ENCODE results near the gene NEDD9.

NEDD9 gene

DNA sequence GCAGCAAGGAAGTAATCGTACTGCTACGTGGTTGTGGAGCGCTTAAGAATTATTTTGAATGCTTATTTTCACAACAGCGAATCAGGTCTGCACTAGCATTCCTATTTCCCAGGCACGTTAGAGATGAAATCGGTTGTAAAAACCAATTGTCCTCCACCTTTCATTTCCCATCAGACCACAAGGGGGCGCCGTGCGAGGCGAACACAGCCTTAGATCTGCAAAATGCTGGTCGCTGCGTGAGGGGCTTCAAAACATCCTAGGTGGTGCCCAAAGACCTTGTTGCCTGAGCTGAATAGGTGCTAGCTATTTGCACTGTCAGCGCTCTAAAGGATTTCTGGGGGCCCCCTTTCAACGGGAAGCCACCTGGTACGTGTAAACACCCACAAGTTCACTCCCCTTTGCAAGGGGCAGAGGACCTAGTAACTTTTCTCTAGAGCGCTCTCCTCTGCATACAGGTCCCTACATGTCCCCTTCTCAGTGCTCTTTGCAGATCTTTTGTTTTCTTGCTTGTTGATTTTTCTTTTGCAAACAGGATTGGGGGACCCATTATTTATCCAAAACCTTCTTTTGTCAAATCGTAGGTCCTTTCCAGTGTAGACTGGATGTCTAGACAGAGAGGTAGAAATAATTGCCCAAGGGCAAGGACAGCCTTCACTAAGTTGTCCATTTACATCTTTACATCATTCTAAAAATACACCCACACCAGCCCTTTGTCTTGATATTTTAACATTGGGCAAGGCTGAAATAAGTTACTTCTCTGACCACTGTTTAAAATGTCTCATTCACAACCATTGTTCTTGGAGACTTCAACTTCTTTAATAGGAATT lies 59.8 kb downstream of the NEDD9 start:
- DNase-seq: peak; percentile 19

DNA sequence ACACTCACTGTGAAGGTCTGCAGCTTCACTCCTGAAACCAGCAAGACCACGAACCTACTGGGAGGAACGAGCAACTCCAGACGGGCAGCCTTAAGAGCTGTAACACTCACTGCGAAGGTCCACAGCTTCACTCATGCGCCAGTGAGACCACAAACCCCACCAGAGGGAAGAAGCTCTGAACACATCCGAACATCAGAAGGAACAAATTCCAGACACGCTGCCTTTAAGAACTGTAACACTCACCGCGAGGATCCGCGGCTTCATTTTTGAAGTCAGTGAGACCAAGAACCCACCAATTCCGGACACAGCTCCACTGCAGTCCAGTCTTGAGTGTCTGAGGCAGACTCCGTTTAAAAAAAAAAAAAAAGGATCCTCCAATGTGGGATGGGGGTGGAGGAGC lies 60.5 kb downstream of the NEDD9 start:
- DNase-seq: no peak

DNA sequence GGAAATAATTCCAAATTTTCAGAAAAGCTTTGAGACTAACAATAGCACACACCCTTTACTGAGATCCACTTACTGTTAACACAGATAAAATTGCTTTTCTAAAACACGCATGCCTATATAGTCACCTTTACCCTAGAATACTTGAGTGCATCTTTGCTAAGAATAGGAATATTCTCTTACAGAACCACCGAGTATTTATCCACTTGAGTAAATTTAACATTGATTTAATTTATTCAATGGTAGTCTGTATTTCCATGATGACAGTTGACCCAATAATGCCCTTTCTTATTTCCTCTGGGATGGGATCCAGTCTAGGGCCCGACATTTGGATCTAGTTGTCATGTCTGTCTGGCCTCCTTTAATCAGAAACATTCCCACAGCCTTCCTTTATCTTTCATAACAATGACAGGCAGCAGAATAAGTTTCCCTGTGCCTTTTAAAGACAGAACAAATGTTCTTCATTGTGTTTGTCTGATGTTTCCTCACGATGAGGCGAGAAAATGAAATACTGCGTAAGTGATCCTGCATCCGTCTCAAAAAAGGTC lies 64.3 kb downstream of the NEDD9 start:
- DNase-seq: no peak

DNA sequence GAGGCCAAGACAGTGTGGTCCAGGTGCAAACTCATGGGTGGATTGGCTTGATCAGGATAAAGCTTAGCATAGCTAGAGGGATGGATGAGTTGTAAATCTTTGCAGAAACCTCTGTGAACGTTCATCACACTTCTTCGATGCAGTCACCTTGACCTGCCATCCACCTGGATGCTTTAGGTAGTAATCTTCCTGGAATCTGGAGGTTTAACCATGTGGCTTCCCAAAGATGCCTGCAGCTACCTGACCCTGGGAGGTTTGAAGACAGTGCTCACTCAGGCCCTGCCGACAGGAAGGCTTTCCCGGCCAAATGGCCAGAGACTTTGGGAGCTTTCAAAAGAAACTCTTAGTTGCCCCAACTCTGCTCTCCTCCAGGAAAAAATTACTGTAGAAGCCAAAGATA lies 65.5 kb downstream of the NEDD9 start:
- DNase-seq: no peak

DNA sequence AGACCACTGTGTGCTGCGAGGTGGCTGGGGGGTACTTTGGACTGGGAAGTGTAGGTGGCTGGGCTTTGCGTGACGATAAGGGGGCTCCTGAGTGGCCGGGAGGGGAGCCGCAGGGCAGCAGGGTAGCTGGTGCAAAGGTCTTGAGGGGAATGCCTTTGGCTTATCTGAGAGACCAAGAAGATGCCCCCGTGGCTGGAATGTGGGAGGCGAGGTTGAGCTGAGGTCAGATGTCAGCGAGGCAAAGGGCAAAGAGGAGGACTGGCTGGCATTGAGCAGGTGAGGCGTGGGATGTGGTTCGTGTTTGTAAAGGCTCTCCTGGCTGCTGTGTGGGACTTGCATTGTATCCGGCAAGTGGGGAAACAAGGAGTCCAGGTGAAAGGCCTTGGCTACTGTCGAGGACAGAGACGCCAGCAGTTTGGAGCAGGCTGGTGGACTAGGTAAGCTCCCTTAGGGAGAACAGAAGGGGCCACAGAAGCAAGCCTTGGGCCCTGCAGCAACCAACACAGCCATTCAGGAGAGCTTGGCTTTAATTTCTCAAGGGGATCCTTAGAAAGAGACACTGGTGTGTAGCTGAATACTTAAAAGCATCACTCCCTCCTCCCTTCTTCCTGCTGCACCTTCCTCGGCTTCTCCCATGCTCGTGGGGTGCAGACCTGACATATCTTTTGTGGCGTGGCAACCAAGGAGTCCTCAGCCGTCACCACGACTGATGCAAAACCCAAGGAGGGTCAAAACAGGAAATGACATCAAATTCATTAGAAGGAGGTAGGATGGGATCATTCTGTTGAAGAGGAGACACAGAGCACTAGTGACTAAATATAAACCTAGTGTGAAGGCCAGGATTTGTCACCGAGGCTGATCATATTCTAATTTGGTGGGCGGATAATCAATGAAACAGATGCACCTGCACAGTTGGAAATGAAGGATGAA lies 67.5 kb downstream of the NEDD9 start:
- DNase-seq: no peak

DNA sequence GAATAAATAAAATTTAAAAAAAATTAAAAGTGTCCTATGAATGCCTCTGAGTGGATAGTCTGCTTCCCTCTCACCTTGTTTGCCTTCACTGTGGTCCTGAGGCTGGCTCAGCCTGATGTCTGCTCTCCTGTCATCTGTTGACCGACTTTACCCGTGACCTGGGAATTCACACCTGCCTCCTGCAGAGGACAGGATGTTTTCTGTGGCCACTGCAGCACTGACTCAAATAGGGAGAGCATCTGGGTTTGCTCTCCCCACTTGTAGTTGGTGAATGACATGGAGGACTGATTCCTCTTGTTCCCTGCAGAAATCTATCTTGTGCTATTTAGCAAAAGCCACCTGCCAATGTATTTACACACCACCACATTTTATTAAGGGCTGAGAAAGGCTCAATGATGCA lies 68.5 kb downstream of the NEDD9 start:
- peak; percentile 7 for DNase-seq

DNA sequence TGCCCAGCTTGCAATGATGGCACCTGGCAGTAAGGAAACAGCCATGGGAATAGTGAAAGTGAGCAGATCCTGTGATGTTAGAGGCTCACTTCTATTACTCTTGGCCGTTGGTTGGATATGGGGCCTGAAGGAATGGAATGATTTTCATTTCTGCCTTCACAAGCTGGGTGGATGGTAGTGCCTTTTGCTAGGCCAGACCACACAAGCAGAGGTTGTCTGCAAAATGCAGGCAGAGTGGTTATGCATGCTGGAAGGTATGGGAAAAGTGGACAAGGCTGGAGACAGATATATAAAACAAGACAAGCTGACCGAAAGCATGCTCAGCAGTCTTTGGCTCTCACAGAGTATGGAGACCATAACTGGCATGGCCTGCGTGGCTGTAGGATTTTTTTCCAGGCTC lies 70.2 kb downstream of the NEDD9 start:
- no peak for DNase-seq

DNA sequence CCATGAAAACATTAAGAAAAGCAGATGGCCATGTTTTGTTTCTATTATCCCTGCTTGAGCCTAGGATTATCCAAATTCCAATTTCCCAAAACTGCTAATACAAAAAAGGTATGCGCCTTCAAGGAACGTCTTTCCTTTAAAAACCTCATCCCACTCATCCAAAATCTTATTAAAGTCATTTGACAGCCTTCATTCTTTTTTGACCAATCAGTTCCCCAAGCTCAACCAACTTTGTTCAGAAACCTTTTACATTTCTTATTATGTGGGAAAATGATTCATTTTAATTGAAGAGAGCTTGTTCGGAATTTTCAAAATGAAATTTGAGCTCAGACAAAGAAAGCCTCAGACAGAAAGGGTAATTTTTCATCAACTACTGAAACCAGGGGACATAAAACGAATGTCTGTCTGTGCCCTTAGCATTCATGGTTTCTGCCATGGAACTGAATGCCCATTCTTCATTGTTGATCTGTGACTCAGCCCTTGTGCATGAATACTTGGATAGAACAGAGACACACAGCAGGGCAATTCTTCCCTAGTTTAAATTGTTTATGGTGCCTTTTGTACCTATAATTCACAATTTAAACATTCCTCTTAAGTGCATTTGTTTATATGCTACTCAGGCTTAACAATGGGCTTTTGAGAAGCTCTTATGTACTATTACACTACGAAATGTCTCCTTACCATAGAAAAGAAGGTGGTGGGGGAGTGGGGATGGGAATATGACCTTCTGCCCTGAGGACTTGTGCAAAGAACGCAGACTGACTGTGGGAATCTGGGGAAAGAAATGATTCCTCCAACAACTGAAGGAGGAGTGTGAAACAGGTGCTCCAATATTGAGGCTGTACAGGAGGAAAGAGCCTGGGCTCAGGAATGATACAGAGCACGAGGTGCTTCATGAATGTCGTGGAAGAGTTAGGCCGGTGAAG lies 71.2 kb downstream of the NEDD9 start:
- DNase-seq: no peak

DNA sequence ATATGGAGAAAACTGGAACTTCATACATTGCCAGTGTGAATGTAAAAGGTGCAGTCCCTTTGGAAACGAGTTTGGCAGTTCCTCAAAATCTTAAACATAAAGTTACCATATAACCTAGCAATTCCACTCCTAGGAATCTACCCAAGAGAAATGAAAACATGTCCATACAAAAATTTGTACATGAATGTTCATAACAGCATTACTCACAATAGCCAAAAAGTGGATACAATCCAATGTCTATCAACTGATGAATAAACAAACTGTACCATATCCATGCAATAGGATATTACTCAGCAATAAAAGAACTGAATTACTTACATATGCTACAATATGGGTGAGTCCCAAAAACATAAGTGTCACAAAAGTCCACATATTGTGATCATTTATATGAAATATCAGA lies 72.3 kb downstream of the NEDD9 start:
- no peak for DNase-seq

DNA sequence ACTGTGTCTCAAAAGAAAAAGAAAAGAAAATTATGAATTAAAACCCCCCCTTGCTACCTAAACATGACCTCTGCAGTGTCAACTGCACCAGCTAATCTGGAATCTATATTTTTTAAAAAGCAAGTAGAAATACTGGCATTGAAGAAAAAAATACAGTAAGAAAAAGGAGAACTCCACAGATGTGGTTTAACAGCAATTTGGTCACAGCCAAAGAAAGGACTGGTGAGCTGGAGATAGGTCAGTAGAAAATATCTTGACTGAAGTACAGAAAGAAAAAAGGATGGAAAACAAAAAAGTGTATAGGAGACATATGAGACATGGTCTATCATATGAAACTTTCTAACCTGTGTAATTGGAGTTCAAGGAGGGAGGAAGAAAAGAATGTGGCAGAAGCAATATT lies 76.9 kb downstream of the NEDD9 start:
- DNase-seq: no peak

DNA sequence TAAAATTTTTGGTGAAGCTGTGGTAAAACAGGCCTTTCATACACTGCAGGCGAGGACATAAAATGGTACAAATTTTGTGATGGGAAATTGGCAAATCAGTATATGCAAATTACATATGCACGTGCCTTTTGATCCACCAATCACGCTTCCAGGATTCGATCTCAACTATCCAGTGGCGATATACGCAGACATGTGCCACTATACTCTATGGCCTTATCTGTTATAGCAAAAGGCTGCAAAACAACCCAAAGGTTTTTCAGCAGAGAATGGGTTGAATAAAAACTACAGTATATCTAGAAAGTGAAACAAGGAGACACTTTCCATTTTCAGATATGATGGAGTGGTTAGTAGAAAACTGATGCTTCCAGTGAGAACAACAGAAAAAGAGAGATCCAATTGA lies 79.0 kb downstream of the NEDD9 start:
- DNase-seq: no peak

DNA sequence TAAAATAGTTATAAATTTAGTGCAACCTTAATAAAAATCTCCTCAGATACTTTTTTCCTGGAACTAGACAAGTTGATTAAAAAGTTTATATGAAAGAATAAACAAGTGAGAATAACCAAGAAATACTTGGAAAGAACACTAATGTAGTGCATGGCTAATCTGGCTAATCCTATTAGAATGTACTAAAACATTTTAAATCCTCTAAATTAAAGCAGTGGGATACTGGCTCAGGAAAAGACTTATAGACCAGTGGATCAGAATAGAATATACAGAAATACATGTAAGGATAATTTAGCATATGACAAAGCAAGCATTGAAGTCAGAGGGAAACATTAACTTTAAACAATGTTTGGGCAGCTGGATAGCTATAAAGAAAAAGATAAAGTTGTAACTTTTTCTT lies 79.9 kb downstream of the NEDD9 start:
- DNase-seq: no peak

DNA sequence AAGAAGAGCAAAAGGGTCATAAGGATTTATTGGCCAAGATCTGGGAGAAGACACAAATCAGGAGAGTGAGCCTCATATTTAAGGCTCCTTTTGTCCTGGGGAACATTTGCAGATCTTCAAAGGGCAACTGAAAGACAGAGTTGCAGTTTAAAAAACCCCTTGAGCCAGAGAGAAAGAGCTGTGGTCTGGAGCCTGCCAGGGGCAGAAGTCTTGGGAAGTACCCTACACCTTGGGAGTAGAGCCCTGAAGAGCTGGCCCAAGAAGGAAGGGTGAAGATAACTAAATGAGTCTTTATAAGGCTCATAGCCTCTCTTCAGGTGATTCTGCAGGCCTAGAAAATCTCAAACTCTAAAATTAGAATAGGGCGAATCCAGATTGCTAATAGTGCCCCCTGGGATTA lies 81.0 kb downstream of the NEDD9 start:
- no peak for DNase-seq

DNA sequence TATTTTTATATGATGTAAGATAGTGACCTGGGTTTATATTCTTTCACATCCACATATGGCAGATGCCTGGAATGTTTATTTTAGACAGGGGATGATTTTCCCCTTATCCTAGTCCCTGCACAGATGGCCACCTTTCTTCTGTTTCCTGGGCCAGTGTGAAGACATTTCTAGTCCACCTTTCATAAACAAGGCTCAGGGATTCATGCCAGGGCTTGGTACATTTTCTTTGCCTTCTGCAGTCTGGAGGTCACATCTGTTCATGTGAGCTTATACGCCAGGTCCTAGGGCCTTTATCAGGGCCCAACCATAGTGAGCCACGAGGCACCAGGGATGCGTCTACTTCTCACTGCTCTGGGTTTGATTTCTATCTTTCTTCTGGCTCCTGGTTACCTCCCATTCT lies 82.9 kb downstream of the NEDD9 start:
- DNase-seq: no peak

DNA sequence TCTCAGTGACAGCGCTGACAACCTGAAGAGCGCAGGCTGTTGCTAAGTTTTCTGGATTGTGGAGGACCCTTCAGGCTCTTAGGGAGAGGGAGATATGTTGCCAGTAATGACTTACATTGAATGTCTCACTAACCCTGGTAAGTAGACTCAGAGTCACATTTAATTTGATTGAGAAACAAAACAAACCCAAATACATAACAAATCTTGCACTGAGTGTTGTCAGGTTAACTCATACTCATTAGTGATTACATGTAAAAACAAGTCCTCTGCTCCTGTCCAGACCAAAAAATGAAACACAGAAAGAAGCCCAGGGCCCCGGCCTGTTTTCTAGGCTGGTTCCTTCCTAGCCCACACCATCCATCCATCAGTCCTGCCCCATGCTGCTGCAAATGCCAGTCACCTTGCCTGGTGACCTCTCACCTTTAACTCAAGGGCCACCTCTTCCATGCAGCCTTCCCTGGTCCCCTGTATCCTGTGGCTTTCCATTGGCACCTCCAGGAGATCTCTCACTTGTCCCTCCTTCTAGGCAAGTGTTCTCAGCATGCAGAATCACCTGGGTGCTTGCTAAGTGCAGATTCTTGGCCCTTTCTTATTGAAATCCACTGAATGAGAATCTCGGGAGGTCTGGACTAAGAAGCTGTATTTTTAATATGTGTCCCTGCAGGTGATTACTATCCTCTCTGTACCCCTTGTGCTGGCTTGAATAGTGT lies 86.2 kb downstream of the NEDD9 start:
- no peak for DNase-seq

DNA sequence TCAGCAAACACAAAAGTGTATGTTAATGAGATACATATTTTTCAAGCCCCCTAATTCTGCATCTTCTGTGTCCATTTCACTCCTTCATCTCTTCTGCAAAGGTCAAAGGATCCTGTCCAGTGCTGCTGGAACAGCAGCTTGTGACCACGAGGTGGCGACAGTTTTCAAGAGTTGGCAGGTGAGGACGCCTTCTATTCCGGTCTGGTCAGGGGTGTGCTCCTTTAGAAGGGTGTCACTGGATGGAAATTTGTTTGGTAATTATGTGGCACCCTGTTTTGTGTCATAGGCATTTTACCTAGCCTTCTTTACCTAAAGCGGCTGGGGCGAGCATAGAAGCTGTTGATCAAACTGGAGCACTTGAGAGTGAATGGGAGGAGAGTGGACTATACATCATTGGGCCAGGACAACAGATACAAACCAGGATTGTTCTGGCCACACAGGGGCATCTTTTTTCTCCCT lies 88.0 kb downstream of the NEDD9 start:
- peak; percentile 49 for DNase-seq

DNA sequence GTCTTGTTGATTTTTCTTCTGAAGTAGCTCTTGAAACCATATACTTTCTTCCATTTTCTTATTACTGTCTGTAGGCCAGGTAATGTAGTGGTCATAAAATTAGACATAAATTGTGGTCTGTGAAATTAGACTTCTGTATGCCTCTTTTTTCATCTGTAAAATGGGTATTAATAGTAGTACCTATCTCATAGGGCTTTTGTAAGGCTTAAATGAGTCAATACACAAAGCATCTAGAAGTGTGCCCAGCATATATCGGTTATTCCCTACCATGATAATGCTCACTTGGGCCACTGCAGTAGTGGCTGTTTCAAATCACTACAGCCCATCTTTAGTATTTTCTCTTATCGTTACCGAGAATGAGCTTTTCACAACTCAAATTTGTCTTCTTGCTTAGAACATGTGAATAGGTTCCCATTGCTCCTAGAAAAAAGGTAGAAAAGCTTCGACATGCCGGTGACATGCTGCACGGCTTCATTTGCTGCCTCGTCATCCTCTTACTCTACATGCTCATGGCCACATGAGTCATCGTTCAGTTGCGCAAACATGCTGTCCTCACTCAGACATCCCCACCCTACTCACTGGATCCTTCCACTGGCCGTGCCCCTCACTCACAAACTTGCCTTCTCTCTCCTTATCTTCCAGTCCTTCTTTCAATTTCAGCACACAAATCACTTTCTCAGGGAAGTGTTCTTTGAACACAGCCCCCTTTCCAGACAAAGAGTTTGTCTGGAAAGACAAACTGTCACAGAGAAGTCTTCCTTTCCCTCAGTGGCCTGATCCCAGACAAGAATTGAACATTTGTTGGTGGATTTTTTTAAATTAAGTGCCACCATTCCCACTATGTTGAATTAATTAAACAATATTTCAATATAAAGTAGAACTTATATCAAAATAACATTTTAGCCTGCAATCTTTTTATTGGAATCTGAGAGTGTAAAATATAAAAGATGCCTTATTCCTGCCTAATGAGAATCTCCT lies 88.8 kb downstream of the NEDD9 start:
- DNase-seq: no peak

DNA sequence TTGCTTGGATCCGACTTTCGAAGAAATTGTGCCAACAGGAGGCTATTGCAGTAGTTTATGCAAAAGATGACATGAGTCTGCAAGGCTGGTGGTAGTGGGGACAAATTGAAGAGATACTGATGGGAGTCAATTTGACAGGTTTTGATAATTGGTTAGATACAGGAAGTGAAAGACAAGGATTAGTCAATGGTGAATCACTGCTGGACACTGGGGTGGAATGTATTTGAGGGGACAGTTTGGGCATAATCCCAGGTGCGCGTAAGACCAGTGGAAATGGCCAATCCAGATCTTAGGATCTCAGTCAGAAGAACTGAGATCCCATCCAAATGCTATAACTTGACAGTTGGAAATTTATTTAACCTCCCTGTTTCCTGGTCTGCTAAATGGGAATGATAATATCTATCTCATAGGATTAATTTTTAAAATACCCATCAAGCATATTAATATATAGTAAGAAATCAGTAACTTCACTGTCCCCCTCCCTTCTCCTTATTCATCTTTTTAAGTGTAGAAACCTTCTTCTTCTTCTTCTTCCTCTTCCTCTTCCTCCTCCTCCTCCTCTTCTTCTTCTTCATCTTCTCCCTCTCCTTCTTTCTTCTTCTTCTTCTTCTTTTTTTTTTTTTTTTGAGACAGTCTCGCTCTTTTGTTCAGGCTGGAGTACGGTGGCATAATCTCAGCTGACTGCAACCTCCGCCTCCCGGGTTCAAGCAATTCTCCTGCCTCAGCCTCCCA lies 90.0 kb downstream of the NEDD9 start:
- DNase-seq: no peak

DNA sequence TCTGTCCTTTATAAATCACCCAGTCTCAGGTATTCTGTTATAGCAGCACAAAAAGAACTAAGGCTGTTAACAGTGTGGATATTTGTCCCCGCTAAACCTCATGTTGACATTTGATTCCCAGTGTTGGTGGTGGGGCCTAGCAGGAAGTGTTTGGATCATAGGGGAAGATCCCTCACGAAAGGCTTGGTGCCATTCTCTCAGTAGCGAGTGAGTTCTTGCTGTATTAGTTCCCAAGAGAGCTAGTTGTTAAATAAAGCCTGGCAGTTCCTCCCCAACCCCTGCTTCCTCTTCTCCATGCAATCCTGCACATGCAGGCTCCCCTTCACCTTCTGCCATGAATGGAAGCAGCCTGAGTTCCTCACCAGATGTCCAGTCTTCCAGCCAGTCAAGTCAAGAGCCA lies 91.2 kb downstream of the NEDD9 start:
- no peak for DNase-seq

DNA sequence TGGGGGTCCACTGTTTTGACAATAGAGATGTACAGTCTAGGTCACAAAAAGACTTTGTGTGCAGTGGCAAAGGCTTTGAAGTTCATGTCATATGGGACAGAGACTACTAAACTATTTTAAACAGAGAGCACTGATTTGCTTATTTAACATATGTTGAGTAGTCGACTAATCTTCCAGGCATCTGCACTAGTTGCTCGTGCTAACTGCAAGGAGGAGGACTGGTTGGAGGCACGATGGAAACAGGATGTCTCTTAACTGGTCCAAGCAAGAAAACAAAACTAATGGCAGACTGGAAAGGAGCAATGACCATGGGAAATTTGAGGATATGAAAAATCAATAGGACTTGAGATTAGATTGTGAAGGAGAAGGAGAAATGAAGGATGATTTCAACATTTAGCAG lies 92.4 kb downstream of the NEDD9 start:
- no peak for DNase-seq
